ENCODE measurements around the gene FOXL2.

DNA sequence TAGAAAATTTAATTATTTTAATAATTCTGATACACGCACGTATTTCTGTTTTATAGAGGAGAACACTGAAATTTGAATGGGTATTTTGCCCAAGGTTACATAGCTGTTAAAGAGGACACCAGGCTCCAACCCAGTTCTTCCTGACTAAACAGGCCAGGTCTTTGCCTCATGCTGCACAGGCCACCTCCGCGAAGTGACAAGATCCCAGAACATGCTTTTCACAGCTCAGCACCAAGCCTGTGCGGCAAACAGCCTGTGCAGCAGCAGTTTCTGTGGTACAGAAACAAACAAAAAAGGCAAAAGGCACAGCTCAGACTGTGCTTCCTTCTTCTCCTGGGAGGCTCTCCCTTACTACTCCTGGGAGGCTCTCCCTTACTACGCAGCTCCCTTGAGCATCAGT is 6.5 kb downstream of the FOXL2 start:
- TF ChIP-seq, protein P1, sequence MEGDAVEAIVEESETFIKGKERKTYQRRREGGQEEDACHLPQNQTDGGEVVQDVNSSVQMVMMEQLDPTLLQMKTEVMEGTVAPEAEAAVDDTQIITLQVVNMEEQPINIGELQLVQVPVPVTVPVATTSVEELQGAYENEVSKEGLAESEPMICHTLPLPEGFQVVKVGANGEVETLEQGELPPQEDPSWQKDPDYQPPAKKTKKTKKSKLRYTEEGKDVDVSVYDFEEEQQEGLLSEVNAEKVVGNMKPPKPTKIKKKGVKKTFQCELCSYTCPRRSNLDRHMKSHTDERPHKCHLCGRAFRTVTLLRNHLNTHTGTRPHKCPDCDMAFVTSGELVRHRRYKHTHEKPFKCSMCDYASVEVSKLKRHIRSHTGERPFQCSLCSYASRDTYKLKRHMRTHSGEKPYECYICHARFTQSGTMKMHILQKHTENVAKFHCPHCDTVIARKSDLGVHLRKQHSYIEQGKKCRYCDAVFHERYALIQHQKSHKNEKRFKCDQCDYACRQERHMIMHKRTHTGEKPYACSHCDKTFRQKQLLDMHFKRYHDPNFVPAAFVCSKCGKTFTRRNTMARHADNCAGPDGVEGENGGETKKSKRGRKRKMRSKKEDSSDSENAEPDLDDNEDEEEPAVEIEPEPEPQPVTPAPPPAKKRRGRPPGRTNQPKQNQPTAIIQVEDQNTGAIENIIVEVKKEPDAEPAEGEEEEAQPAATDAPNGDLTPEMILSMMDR (conservative IDR thresholded peaks at IDR 0.05; ENCODE audit: low read depth, low read length) = no peak
- no peak for TF ChIP-seq EZH2 (IDR thresholded peaks at IDR 0.05; ENCODE audit: borderline replicate concordance, low read depth, low read length, poor library complexity, severe bottlenecking)

All from A673 (cell line).